Tibial nerve (tissue), 4 donors: ENCODE measurements around the gene MORN3. TPM values are rescaled to one million over a fixed set of nuclear protein-coding genes. Genes with fewer than 3 reads are reported as not detected.
"Not testable (repeated sequence)": the region's sequence is repeated elsewhere in the genome, so short reads cannot be mapped to it uniquely, and the experiment has no call there.

ENCODE experiments used
- DNase-seq, 2 donors: peaks; one replicate each; pipeline ENCODE4 v3.0.0-alpha.2; 2019; ENCODE audit warnings: low spot score in 2 of 2
- H3K27ac ChIP-seq, 4 donors: fragments of 200-600 bp; sonication (generic) in 3 of 4; one replicate each; pipeline ENCODE4 v1.5.1; 2017 to 2019; ENCODE audit warnings: mild to moderate bottlenecking in 1 of 4
- H3K27me3 ChIP-seq, 2 donors: fragments of 200-600 bp; sonication (generic) in 1 of 2; one replicate each; pipeline versions ENCODE4 v1.5.1 to v1.6.0; 2017 to 2019
- H3K36me3 ChIP-seq, 3 donors: fragments of 200-600 bp; sonication (generic); one replicate each; pipeline ENCODE4 v1.5.1; 2018 to 2019
- H3K4me1 ChIP-seq, 4 donors: fragments of 200-600 bp; sonication (generic) in 3 of 4; one replicate each; pipeline ENCODE4 v1.5.1; 2017 to 2019
- H3K4me3 ChIP-seq, 4 donors: fragments of 200-600 bp; sonication (generic) in 3 of 4; one replicate each; pipeline ENCODE4 v1.5.1; 2017 to 2019; ENCODE audit warnings: mild to moderate bottlenecking in 1 of 4, moderate library complexity in 1 of 4
- H3K9me3 ChIP-seq, 4 donors: fragments of 200-600 bp; sonication (generic) in 3 of 4; one replicate each; pipeline ENCODE4 v1.5.1; 2017 to 2019
- CTCF ChIP-seq, 5 experiments: fragments of 200-600 bp in 3 of 5; fragments of 450-650 bp in 2 of 5; sonication (generic) in 3 of 5; IDR thresholded peaks; one replicate each; pipeline ENCODE4 v1.5.1; 2016 to 2019; ENCODE audit warnings: antibody characterized with exemption in 5 of 5, mild to moderate bottlenecking in 3 of 5, moderate library complexity in 2 of 5
- EP300 ChIP-seq, 2 donors: sonication (generic); formaldehyde crosslinking; IDR thresholded peaks; one replicate each; pipeline ENCODE4 v1.6.1; 2017; ENCODE audit warnings: antibody characterized with exemption in 2 of 2, mild to moderate bottlenecking in 1 of 2
- POLR2A ChIP-seq, 2 donors: fragments of 450-650 bp; IDR thresholded peaks; one replicate each; pipeline ENCODE4 v1.6.1; 2017; ENCODE audit warnings: antibody characterized with exemption in 2 of 2, mild to moderate bottlenecking in 2 of 2, moderate library complexity in 2 of 2
- WGBS, 2 donors: methylation state at CpG; one replicate each; pipeline ENCODE4 v1.1.5; 2018; 5-methylcytosine and 5-hydroxymethylcytosine counted together
- total RNA-seq, 4 donors: library from RNA; depleted of rRNA; stranded (reverse); fragments of >200 nt; gene quantifications; one replicate each; pipeline ENCODE4 v1.1.0, GENCODE V29; 2016

MORN3 gene
- total RNA-seq, 4 donors from 2014 or later, result under 0.01 TPM; not detected in 3

- Histone ChIP-seq H3K27me3 (no peaks in the 10 kb centered on the region), H3K27ac (peak overlapping the region; percentile 79 to 94 (median 87)), H3K9me3 (no peaks in the 10 kb centered on the region), H3K4me1 (peaks cover 0 to 27% (median 15%) of the 10 kb centered on the region in 4 donors), H3K36me3 (no peaks in the 10 kb centered on the region), H3K4me3 (peak overlapping the region; percentile 71 to 99 (median 84))
- no peak for DNase-seq
- TF ChIP-seq CTCF (IDR thresholded peaks at IDR 0.05) (no peak), EP300 (IDR thresholded peaks at IDR 0.05) (no peak), POLR2A (IDR thresholded peaks at IDR 0.05) (no peak)
- WGBS, 2 donors, result 60 to 63% methylated on average over 24 of the region's 24 CpGs
Measured at GRCh38 chr12:121711361-121712189, 42.1 kb upstream of the MORN3 start.

- Histone ChIP-seq H3K36me3 (no peaks in the 10 kb centered on the region), H3K27me3 (no peaks in the 10 kb centered on the region), H3K4me1 (peaks cover 0 to 26% (median 15%) of the 10 kb centered on the region in 4 donors)
Measured at GRCh38 chr12:121709478-121709961, 40.1 kb upstream of the MORN3 start.

GRCh38 chr12:121709064-121709424 is 39.6 kb upstream of the MORN3 start:
- H3K27ac ChIP-seq, H3K9me3 ChIP-seq, H3K4me3 ChIP-seq, H3K36me3 ChIP-seq, DNase-seq, H3K27me3 ChIP-seq: not testable (repeated sequence)
- peaks cover 0 to 26% (median 15%) of the 10 kb centered on the region in 4 donors for H3K4me1 ChIP-seq
- WGBS, 2 donors, result 84 to 85% methylated on average over 8 of the region's 8 CpGs

More at GRCh38 chr12:121709478-121709961, 40.1 kb upstream of the MORN3 start:
- no peak for DNase-seq
- H3K9me3 ChIP-seq, result no peaks in the 10 kb centered on the region
- no peak for TF ChIP-seq POLR2A (IDR thresholded peaks at IDR 0.05)
- TF ChIP-seq EP300 (IDR thresholded peaks at IDR 0.05), result no peak
- TF ChIP-seq CTCF (IDR thresholded peaks at IDR 0.05), result no peak
- no peak overlapping the region for H3K4me3 ChIP-seq
- 76% methylated on average over 5 of the region's 5 CpGs for WGBS, 2 donors
- no peak overlapping the region for H3K27ac ChIP-seq

GRCh38 chr12:121708313-121709063 is 39.0 kb upstream of the MORN3 start:
- no peak overlapping the region for H3K4me3 ChIP-seq
- H3K27me3 ChIP-seq, result no peaks in the 10 kb centered on the region
- no peaks in the 10 kb centered on the region for H3K36me3 ChIP-seq
- H3K9me3 ChIP-seq, result no peaks in the 10 kb centered on the region
- peaks cover 0 to 20% (median 14%) of the 10 kb centered on the region in 4 donors for H3K4me1 ChIP-seq
- no peak for TF ChIP-seq POLR2A (IDR thresholded peaks at IDR 0.05)
- no peak for TF ChIP-seq EP300 (IDR thresholded peaks at IDR 0.05)
- no peak for TF ChIP-seq CTCF (IDR thresholded peaks at IDR 0.05)
- WGBS, 2 donors, result 74 to 76% methylated on average over 7 of the region's 7 CpGs
- DNase-seq, result no peak
- no peak overlapping the region for H3K27ac ChIP-seq

GRCh38 chr12:121705514-121705913 is 36.1 kb upstream of the MORN3 start:
- Histone ChIP-seq H3K4me3 (no peak overlapping the region), H3K36me3 (no peaks in the 10 kb centered on the region), H3K27ac (no peak overlapping the region), H3K4me1 (peaks cover 0 to 5% (median 0%) of the 10 kb centered on the region in 4 donors), H3K9me3 (no peaks in the 10 kb centered on the region), H3K27me3 (no peaks in the 10 kb centered on the region)
- TF ChIP-seq CTCF (IDR thresholded peaks at IDR 0.05) (no peak), EP300 (IDR thresholded peaks at IDR 0.05) (no peak), POLR2A (IDR thresholded peaks at IDR 0.05) (no peak)
- no peak for DNase-seq
